GM21360 (cell line): ENCODE measurements around the gene TIGD3.
A peak's percentile ranks its signal among the peaks of the same experiment; 100 is the strongest.
"Not testable (repeated sequence)": the region's sequence is repeated elsewhere in the genome, so short reads cannot be mapped to it uniquely, and the experiment has no call there.

ENCODE experiments used
- ATAC-seq: cut with Tn5 transposase; IDR thresholded peaks from one replicate; pipeline ENCODE4 v1.9.1; 2021; ENCODE audit warnings: mild to moderate bottlenecking, moderate library complexity; ENCODE audit not compliant: unreplicated experiment

The TIGD3 gene

DNA sequence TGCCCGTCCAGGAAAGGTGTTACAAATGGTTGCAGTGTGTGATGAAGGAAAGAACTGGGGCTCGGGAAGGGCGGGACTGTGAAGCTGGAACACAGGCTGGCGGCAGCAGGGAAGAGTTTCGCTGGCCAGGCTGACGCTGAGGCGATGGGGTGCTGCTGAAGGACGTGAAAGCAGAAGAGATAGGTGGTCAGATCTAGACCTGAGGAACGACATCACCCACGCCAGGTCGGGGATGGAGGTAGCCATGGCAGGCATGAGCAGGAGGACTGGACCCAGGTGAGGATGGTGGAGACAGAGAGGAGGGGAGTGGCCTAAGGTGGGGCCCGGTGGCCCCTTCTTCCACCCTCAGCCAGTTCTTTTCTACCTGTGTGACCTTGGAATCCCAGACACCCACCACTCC, 30.7 kb upstream of the TIGD3 start:
- ATAC-seq, result no peak

DNA sequence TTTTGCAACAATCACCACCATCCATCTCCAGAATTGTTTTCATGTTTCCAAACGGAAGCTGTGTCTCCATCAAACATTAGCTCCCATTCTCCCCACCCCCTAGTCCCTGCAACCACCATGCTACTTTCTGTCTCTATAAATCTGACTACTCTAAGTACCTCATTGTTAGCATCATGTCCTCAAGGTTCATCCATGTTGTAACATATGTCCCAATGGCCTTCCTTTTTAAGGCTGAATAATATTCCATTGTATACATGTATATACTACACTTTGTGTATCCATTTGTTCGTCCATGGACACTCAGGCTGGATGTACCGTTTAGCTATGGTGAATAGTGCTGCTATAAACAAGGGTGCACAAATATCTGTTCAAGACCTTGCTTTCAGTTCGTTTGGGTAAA, 29.1 kb upstream of the TIGD3 start:
- ATAC-seq, result no peak

DNA sequence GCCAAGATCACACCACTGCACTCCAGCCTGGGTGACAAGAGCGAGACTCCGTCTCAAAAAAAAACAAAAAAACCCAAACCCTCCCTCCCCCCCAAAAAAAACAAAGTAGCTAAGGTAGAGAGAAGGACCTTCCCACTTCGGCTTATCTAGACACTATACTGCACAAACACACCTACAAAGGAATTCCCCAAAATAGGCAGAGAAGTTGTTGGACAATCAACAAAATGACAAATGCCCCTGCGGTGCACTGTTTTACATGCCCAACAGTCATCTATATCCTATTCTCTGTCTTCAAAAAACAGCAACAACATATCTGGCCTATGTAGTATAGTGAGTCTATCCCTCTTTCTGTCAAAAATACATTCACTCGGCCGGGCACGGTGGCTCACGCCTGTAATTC, 27.5 kb upstream of the TIGD3 start:
- no peak for ATAC-seq

DNA sequence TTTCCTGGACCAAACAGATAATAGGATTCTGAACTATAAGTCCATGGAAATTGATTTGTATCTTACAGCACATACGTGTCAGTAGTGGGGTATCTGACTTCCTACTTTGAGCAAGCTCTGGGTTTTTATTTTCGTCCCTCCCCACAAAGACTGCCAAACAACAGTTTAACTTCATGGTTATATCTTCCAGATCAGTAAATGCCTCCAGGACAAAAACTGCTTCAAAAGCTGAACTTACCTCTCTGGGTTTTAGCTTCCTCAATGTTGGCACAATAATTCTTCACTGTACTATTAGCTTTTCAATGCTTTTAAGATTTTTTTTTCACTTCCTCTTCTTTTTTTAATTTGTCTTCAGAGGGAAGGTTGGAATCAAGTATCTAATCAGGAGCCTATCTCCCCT, 25.1 kb upstream of the TIGD3 start:
- no peak for ATAC-seq

DNA sequence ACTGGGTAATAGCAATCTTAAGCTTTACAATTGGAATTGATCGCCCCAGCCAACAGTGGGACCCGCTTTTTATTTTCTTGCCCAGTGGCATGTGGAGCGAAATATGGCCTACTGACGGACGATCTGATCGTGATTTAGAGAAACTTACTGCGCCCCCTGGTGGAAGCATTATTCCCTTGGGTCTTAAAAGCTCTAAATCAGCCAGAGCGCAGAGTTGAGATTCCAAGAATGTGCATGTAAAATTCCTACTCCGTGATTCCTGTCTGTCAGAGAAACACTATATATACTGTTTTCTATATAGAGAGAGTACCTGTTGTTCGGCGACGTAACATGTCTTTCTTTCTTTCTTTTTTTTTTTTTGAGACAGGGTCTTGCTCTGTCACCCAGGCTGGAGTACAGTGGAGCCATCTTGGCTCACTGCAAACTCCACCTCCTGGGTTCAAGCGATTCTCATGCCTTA, 24.6 kb upstream of the TIGD3 start:
- no peak for ATAC-seq

DNA sequence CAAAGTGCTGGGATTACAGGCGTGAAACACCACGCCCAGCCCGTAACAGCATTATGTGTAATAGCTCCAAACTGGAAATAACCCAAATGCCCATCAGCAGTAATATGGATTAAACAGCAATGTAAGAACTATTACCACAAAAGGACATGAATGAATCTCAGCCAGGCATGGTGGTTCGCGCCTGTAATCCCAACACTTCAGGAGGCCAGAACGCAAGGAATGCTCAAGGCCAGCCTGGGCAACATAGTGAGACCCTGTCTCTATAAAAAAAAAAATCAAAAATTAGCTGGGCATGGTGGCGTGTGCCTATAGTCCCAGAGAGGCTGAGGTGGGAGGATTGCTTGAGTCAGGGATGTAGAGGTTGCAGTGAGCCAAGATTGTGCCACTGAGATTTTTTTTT, 24.0 kb upstream of the TIGD3 start:
- ATAC-seq, result no peak

DNA sequence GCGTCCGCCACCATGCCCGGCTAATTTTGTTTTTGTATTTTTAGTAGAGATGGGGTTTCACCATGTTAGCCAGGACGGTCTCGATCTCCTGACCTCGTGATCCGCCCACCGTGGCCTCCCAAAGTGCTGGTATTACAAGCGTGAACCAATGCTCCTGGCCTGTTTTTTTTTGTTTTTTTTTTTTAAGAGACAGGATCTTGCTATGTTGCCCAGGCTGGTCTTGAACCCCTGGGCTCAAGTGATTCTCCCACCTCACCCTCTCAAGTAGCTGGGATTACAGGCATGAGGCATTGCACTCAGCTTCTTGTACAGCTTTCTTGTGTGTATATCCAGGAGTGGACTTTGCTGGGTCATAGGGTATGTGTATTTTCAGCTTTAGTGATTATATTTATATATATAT, 22.0 kb upstream of the TIGD3 start:
- not testable (repeated sequence) for ATAC-seq

DNA sequence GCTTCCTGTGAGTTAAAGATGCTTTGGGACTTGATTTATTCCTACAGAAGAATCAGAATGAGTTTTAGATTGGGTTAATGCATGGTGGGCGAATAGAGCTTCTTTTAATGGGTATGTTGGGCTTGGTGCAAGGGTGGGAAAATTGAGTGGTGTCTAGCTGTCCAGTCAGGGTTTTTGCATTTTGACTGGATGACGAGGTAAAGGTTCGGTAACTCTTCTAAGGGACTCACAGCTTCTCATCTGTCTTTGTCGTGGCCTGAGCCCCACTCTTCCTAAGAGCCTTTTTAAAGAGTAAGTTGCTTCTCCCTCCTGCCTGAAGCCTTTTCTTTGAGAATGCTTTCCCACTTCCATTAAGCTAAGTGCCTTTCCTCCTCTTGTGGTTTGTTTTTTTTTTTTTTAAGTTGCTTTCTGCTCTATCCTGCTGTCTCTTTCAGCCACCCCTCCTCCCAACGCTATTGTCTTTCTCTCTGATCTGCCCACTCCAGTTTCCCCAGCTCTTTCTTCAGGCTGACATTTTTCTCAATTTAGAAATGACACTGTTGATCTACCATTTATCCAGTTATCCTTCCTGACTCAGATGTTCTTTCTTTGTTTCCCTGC, 19.8 kb upstream of the TIGD3 start:
- ATAC-seq, result no peak

DNA sequence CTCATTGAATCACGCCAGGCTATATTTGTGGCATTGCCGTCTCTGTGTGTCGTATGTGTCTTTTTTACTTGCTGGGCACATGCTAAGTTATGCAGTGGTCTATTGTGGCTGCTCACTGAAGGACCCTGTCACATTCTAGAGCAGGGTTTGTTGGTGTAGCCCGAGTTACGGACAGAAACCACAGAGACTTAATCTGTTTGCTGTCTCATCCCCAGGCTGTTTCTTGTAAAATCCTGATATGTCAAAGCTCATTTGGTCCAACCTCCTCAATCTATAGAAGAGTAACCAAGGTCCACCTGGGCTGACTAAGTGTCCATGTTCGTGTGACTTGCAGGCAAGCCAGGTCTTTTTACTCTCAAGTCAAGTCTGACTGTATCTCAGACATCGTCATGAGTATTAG, 15.9 kb upstream of the TIGD3 start:
- ATAC-seq, result no peak

DNA sequence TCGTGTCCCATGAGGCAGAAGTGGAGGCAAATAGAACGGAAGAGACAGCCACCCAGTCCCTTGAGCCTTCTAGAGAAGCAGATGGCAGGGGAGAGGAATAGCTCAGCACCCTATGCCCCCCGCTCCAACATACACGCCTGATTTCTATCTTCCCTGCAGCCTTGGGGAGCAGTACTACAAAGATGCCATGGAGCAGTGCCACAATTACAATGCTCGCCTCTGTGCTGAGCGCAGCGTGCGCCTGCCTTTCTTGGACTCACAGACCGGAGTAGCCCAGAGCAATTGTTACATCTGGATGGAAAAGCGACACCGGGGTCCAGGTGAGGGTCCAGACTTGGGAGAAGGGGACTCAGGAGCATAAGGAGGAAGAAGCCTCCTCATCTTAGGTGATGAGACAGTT, 14.3 kb upstream of the TIGD3 start:
- ATAC-seq, result no peak

DNA sequence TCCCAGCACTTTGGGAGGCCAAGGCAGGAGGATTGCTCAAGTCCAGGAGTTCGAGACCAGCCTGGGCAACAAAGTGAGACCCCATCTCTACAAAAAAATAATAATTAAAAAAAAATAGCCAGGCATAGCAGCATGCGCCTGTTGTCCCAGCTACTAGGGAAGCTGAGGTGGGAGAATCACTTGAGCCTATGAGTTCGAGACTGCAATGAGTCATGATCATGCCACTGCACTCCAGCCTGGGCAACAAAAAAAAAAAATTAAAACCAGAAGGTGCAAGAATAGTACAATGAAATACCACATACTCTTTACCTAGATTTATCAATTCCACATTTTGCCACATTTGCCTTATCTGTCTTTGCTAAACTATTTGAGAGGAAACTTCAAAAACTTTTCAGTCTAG, 12.7 kb upstream of the TIGD3 start:
- no peak for ATAC-seq

DNA sequence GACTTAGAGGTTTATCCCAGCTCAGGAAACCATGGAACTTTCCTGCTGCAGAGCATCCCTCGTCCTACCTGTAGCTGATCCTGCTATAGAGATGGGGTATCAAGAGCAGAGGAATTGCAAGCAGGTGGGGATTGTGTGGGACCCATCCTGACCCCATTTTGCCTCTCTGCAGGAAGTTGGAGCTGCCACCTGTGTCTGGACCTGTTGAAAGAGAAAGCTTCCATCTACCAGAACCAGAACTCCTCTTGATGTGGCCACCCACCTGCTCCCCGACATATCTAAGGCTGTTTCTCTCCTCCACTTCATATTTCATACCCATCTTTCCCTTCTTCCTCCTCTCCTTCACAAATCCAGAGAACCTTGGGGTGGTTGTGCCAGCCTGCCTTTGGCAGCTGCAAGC, 3.0 kb upstream of the TIGD3 start:
- ATAC-seq, result no peak

DNA sequence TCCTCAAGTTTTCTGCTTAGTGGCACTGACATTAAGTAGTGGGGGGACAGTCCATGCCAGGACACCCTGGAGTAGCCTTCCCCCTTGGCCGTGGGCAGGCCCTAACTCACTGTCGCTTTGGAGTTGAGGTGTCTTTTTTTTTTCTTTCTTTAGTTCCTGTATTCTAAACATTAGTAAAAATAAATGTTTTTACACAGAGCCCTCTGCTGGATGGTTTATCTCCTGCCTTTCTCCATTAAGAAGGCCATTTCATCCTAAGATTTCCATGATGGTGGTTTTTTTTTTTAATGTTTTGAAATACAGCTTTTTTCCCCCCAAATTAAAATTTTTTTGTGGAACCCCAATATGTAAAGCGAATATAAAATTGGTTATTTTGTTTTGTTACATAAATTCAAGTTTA, 1.8 kb upstream of the TIGD3 start:
- no peak for ATAC-seq

DNA sequence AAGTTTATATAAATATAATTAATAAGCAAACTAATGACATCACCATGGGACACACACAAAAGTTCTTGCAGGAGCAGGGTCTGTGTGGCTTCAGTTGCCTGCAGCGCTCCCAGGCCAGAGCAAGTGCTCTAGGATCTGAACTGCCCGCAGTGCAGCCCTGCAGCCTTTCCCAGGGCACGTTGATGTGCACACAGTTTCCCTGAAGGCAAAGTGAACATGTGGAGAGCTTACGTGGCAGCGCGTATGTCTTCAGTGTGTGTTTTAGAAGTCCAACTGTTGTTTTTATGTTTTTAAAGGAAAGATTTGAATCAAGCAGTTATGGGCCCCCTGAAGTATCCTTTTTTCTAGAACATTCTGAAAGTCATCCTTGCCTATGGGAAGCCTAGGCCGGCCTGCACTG, 1.2 kb upstream of the TIGD3 start:
- ATAC-seq, result no peak

DNA sequence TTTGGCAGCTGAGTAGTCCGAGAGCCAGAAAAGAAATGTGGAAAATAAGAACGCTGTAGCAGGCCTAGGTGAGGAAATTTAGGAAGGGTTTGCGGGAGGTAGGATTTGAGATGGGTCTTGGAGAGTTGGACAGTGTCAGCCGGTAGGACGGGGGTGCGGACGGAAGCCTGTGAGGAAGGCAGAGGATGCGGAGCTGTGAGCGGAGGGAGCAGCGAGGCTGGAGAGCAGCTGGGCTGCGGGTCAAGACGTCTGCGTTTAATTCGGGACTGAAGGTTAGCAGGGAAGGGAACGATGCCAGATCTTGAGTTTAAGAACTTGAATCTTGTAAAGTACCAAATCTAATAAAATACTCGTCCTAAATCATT, 669 bp upstream of the TIGD3 start:
- no peak for ATAC-seq

DNA sequence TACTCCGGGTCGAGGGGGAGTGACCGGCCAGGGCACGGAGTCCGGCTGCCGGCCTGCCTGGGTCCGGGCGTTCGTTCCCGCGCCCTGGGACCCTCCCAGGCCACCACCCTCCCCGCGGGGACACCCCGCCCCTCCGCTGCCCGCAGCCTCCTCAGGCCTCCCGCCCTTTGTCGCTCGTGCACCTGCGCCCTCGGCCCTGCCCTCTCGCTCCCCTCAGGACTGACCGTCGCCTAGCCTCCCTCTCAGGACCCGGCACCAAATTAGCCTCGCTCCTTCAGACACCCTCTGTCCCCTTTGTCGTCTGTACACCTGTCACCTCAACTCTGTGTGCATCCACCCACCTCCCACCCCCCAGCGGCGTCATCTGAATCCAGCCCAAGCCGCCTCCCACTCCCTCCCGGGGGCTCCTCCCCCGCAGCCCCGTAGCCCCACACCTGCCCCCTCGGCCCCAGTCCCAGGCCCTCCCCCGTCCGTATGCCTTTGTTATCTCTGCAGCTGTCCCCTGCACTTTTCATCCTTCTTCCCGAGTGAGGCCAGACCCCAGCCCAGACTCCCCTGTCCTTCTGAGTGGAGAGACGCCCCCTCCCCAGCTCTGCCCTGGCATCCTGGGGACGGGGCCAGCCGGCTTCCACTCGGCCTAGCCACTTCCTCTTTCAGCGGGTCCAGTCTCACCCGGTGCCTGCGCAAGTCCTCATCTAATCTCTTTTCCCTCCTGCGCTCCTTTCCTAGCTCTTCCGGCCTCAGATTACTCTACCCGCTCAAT, 643 bp downstream of the TIGD3 start:
- peak; percentile 21 for ATAC-seq

DNA sequence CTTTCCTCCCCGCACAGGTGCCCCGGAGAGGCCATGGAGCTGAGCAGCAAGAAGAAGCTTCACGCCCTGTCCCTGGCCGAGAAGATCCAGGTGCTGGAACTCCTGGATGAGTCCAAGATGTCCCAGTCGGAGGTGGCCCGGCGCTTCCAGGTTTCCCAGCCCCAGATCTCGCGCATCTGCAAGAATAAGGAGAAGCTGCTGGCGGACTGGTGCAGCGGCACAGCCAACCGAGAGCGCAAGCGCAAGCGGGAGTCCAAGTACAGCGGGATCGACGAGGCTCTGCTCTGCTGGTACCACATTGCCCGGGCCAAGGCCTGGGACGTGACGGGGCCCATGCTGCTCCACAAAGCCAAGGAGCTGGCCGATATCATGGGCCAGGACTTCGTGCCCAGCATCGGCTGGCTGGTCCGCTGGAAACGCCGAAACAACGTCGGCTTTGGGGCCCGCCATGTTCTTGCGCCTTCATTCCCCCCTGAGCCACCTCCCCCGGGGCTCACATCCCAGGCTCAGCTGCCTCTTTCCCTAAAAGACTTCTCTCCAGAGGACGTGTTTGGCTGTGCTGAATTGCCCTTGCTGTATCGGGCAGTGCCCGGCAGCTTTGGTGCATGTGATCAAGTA, 1.3 kb downstream of the TIGD3 start:
- no peak for ATAC-seq

DNA sequence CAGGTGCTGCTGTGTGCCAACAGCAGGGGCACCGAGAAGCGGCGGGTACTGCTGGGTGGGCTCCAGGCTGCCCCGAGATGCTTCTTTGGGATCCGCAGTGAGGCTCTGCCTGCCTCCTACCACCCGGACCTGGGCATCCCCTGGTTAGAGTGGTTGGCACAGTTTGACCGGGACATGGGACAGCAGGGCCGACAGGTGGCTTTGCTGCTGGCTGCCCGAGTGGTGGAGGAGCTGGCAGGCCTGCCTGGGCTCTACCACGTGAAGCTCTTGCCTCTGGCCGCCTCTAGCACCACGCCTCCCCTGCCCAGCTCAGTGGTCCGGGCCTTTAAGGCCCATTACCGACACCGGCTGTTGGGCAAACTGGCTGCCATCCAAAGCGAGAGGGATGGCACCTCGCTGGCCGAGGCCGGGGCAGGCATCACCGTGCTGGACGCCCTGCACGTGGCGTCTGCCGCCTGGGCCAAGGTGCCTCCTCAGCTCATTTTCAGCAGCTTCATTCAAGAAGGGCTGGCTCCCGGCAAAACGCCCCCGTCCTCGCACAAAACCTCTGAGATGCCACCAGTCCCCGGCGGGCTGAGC, 1.9 kb downstream of the TIGD3 start:
- no peak for ATAC-seq

DNA sequence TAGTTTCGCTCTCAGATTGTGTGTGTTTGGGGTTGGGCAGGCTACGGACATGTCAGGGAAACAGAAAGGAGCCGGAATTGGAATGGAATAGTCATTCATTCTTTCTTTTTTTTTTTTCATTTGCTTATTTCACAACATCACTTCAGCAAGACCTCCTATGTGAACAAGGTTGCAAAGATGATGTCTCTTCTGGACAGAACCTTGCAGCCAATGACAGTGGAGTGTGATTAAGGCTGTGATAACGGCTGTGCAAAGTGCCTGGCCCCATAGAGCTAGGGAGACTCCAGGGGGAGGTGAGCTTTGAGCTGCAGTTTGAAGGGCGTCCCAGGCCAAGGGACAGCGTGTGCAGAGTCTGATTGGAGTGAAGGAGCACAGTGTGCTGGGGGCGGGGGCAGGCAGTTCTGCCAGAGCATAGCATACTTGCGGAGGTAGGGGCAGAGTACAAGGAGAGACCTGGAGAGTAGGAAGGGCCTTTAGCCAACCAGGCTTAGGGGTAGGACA, 3.4 kb downstream of the TIGD3 start:
- ATAC-seq, result no peak

DNA sequence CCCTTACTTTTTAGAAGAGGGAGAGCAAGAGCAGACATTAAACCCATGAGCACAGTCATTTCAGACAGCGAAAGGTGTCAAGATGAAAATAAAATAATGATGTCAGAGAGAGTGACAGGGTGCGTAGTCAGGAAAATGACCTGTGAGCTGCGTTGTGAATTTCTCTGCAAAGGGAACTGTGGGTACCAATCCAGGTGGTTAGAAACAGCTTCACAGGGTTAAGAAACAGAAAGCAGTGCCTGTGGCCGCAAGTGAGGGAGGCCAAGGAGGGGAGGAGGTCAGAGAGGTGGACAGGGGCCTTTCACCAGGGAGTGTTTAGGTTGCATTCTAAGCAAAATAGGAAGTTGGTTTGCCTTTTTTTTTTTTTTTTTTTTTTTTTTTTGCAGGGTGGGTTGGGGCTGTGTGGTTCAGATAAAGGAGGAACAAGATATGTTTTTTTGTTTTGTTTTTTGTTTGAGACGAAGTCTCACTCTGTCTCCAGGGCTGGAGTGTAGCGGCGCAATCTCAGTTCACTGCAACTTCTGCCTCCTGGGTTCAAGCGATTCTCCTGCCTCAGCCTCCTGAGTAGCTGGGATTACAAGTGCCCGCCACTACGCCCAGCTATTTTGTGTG, 7.9 kb downstream of the TIGD3 start:
- no peak for ATAC-seq

DNA sequence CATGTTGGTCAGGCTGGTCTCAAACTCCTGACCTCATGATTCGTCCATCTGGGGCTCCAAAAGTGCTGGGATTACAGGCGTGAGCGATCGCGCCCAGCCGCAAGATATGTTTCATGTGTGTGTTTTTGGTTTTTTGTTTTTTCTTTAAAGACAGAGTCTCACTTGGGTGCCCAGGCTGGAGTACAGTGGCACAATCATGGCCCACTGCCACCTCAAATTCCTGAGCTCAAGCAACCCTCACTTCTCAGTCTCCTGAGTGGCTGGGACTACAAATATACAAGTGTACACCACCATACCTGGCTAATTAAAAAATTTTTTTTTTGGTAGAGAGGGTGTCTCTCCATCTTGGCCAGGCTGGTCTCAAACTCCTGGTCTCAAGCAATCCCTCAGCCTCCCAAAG, 8.4 kb downstream of the TIGD3 start:
- no peak for ATAC-seq

DNA sequence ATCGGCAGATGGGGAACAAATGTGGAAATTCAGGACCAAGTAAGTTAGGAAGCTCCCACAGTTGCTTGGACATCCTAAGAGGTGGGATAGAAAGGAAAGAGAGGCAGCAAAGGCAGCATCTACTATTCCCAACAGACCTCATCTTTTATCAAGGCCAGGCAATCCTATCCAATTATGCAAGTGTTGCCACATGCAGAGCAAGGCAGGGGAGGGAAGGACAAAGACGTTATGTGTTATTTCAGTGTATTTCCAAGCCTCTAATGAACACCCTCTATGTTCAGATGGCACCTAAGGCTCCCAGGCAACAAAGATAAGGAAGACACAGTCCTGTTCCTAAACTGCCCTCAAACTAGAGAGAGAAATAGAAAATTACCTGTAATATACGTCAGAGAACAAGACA, 9.2 kb downstream of the TIGD3 start:
- ATAC-seq, result no peak
